Prostate gland (tissue), 2 donors: ENCODE results near the gene GRIN2B.

Experiments used
- CTCF ChIP-seq, 4 experiments: fragments of 200-600 bp in 2 of 4; fragments of 450-650 bp in 2 of 4; sonication (generic) in 2 of 4; IDR thresholded peaks; 1 replicate in 3 of 4; 2 replicates in 1 of 4; pipeline ENCODE4 v1.5.1; 2016 to 2019; ENCODE audit warnings: antibody characterized with exemption in 4 of 4, mild to moderate bottlenecking in 2 of 4, moderate library complexity in 2 of 4
- POLR2A ChIP-seq: fragments of 450-650 bp; IDR thresholded peaks from one replicate; pipeline ENCODE4 v1.6.1; 2016; ENCODE audit warnings: antibody characterized with exemption, mild to moderate bottlenecking

GRCh38 chr12:13986031-13986430, 4.6 kb upstream of the GRIN2B start:
- TF ChIP-seq CTCF (IDR thresholded peaks at IDR 0.05), result no peak
- TF ChIP-seq POLR2A, result no peak
